Muscle of leg (tissue), 11 donors: ENCODE data around the gene MIGA1. TPM values are rescaled to one million over a fixed set of nuclear protein-coding genes. Genes with fewer than 3 reads are reported as not detected.
"Not testable (repeated sequence)": the region's sequence is repeated elsewhere in the genome, so short reads cannot be mapped to it uniquely, and the experiment has no call there.

Experiments used
- DNase-seq: peaks from one replicate; pipeline ENCODE4 v3.0.0; 2013
- H3K27ac ChIP-seq: one replicate; pipeline ENCODE4 v1.5.1; 2013; ENCODE audit warnings: mild to moderate bottlenecking, low read length, control low read depth
- H3K27me3 ChIP-seq: one replicate; pipeline ENCODE4 v1.6.1; 2013; ENCODE audit warnings: low read length; ENCODE audit not compliant: control insufficient read depth, insufficient read depth
- H3K36me3 ChIP-seq: one replicate; pipeline ENCODE4 v1.6.1; 2013; ENCODE audit warnings: low read length; ENCODE audit not compliant: control insufficient read depth, insufficient read depth
- H3K4me1 ChIP-seq: one replicate; pipeline ENCODE4 v1.6.1; 2013; ENCODE audit warnings: low read length; ENCODE audit not compliant: control insufficient read depth, insufficient read depth
- H3K4me3 ChIP-seq: one replicate; pipeline ENCODE4 v1.5.1; 2013; ENCODE audit warnings: low read length, control low read depth
- H3K9me3 ChIP-seq: replicated peaks from 2 replicates; pipeline ENCODE4 v1.6.1; 2013; ENCODE audit warnings: low read depth, low read length; ENCODE audit not compliant: control insufficient read depth
- WGBS: methylation state at CpG from one replicate; pipeline ENCODE4 v1.1.5; 2013; ENCODE audit warnings: missing lambda C conversion rate; ENCODE audit not compliant: insufficient coverage; 5-methylcytosine and 5-hydroxymethylcytosine counted together
- polyA plus RNA-seq, 8 donors: library from polyadenylated mRNA; unstranded; fragments of 120-200 nt; gene quantifications; one replicate each; pipeline versions ENCODE4 v1.2.1 to v1.2.3, GENCODE V29; 2013; ENCODE audit warnings: inconsistent platforms in 1 of 8, low replicate concordance in 1 of 8; ENCODE audit not compliant: insufficient read length in 8 of 8, insufficient read depth in 1 of 8
- total RNA-seq: library from RNA; stranded (reverse); fragments of 120-200 nt; gene quantifications from one replicate; pipeline ENCODE4 v1.2.4, GENCODE V29; 2013

MIGA1 gene
- total and polyA plus RNA-seq, 9 donors, result 7.1 to 16.9 (median 8.9) TPM

- peak; percentile 72 for DNase-seq
- Histone ChIP-seq H3K4me1 (no peaks in the 10 kb centered on the region), H3K9me3 (no peaks in the 10 kb centered on the region), H3K27ac (no peak overlapping the region), H3K27me3 (no peaks in the 10 kb centered on the region), H3K4me3 (no peak overlapping the region), H3K36me3 (peaks cover 1% of the 10 kb centered on the region)
- no CpG with 5 or more reads among the region's 4 CpGs for WGBS
These were observed 121.3 kb downstream of the MIGA1 start for GRCh38 chr1:77900687-77901293.

- DNase-seq, result no peak
- Histone ChIP-seq H3K27ac (no peak overlapping the region), H3K36me3 (no peaks in the 10 kb centered on the region), H3K9me3 (no peaks in the 10 kb centered on the region), H3K4me3 (no peak overlapping the region), H3K27me3 (no peaks in the 10 kb centered on the region), H3K4me1 (no peaks in the 10 kb centered on the region)
- WGBS, result no CpG with 5 or more reads among the region's 1 CpG
These were observed 126.2 kb downstream of the MIGA1 start for GRCh38 chr1:77905603-77906002.

GRCh38 chr1:77906019-77906545 is 126.6 kb downstream of the MIGA1 start:
- Histone ChIP-seq H3K27me3 (no peaks in the 10 kb centered on the region), H3K4me3 (no peak overlapping the region), H3K36me3 (no peaks in the 10 kb centered on the region), H3K4me1 (no peaks in the 10 kb centered on the region), H3K9me3 (no peaks in the 10 kb centered on the region), H3K27ac (no peak overlapping the region)
- no peak for DNase-seq
- WGBS, result no CpG with 5 or more reads among the region's 2 CpGs

- Histone ChIP-seq H3K4me1 (no peaks in the 10 kb centered on the region), H3K27me3 (no peaks in the 10 kb centered on the region), H3K27ac (no peak overlapping the region), H3K4me3 (no peak overlapping the region), H3K9me3 (no peaks in the 10 kb centered on the region), H3K36me3 (no peaks in the 10 kb centered on the region)
- no peak for DNase-seq
- no CpG with 5 or more reads among the region's 1 CpG for WGBS
These were observed 127.2 kb downstream of the MIGA1 start for GRCh38 chr1:77906624-77907023.

GRCh38 chr1:77910116-77910515 is 130.7 kb downstream of the MIGA1 start:
- Histone ChIP-seq H3K4me3 (no peak overlapping the region), H3K9me3 (no peaks in the 10 kb centered on the region), H3K4me1 (no peaks in the 10 kb centered on the region), H3K27ac (no peak overlapping the region), H3K36me3 (no peaks in the 10 kb centered on the region), H3K27me3 (no peaks in the 10 kb centered on the region)
- WGBS, result 84% methylated on average over 3 of the region's 4 CpGs
- no peak for DNase-seq

GRCh38 chr1:77918918-77919317 is 139.5 kb downstream of the MIGA1 start:
- H3K27ac ChIP-seq, H3K27me3 ChIP-seq, H3K4me1 ChIP-seq, H3K36me3 ChIP-seq, DNase-seq, H3K4me3 ChIP-seq, H3K9me3 ChIP-seq: not testable (repeated sequence)
- no CpG with 5 or more reads among the region's 5 CpGs for WGBS

- H3K4me1 ChIP-seq, result no peaks in the 10 kb centered on the region
- peaks cover 14% of the 10 kb centered on the region for H3K36me3 ChIP-seq
- no peak for DNase-seq
- H3K9me3 ChIP-seq, result no peaks in the 10 kb centered on the region
- H3K27ac ChIP-seq, result no peak overlapping the region
- no CpG with 5 or more reads among the region's 1 CpG for WGBS
- H3K4me3 ChIP-seq, result no peak overlapping the region
- H3K27me3 ChIP-seq, result no peaks in the 10 kb centered on the region
These were observed 146.1 kb downstream of the MIGA1 start for GRCh38 chr1:77925518-77925917.

- DNase-seq, result peak; percentile 15
- no peak overlapping the region for H3K27ac ChIP-seq
- no peaks in the 10 kb centered on the region for H3K27me3 ChIP-seq
- peaks cover 18% of the 10 kb centered on the region for H3K36me3 ChIP-seq
- no CpG with 5 or more reads among the region's 2 CpGs for WGBS
- no peaks in the 10 kb centered on the region for H3K9me3 ChIP-seq
- no peaks in the 10 kb centered on the region for H3K4me1 ChIP-seq
- no peak overlapping the region for H3K4me3 ChIP-seq
These were observed 146.5 kb downstream of the MIGA1 start for GRCh38 chr1:77925956-77926355.

- WGBS, result 48% methylated on average over 3 of the region's 13 CpGs
- Histone ChIP-seq H3K27ac (no peak overlapping the region), H3K36me3 (peaks cover 18% of the 10 kb centered on the region)
These were observed 147.3 kb downstream of the MIGA1 start for GRCh38 chr1:77926561-77927357.

GRCh38 chr1:77927414-77927813 is 148.0 kb downstream of the MIGA1 start:
- no peak overlapping the region for H3K27ac ChIP-seq
- H3K9me3 ChIP-seq, result no peaks in the 10 kb centered on the region
- no peak overlapping the region for H3K4me3 ChIP-seq
- no peaks in the 10 kb centered on the region for H3K4me1 ChIP-seq
- no CpG with 5 or more reads among the region's 4 CpGs for WGBS
- peaks cover 18% of the 10 kb centered on the region for H3K36me3 ChIP-seq
- no peaks in the 10 kb centered on the region for H3K27me3 ChIP-seq
- DNase-seq, result no peak

More at GRCh38 chr1:77926561-77927357, 147.3 kb downstream of the MIGA1 start:
- Histone ChIP-seq H3K9me3 (no peaks in the 10 kb centered on the region), H3K27me3 (no peaks in the 10 kb centered on the region), H3K4me1 (no peaks in the 10 kb centered on the region), H3K4me3 (no peak overlapping the region)
- DNase-seq, result no peak
